Measurements from ENCODE around the gene VPS16.

The VPS16 gene

GRCh38 chr20:2903686-2904085 lies 63.1 kb downstream of the VPS16 start:
- DNase-seq: no peak

DNA sequence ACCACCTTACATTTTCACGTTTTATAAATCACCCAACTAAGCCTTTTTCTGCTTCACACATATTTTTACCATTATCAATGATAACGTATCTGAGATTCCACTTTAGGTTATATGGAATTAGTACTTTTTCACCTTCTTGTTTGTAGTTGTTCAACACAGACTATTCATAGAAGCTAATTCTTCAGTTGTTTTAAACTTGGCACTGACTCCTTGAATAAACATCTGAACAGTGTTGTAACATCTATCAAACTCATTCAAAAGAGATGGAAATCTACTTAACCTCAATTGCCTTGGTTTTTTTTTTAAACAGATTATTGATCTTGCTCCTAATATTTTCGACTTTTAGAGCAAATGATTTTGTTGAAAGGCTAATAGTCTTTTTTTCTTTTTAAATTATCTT lies 67.0 kb downstream of the VPS16 start:
- no peak for DNase-seq

GRCh38 chr20:2909953-2910352 lies 69.4 kb downstream of the VPS16 start:
- DNase-seq: no peak

GRCh38 chr20:2911200-2911599 lies 70.7 kb downstream of the VPS16 start:
- no peak for DNase-seq

- no peak for DNase-seq
Observed at GRCh38 chr20:2914160-2914559, 73.6 kb downstream of the VPS16 start.

Data from CD4-positive, alpha-beta T cell treated with Interleukin-12 subunit alpha and Interleukin-12 subunit beta, for 1 hour (primary cell).